Mucosa of rectum (tissue), 2 donors: ENCODE measurements around the gene B3GALNT1.

Experiments
- H3K27ac ChIP-seq, 2 donors: one replicate each; pipeline ENCODE4 v1.7.0; 2013; ENCODE audit warnings: inconsistent platforms in 2 of 2, low read depth in 2 of 2, low read length in 2 of 2
- H3K27me3 ChIP-seq, 2 donors: one replicate each; pipeline ENCODE4 v1.7.0; 2013; ENCODE audit warnings: low read length in 2 of 2; ENCODE audit not compliant: control insufficient read depth in 2 of 2, insufficient read depth in 2 of 2
- H3K36me3 ChIP-seq, 2 donors: one replicate each; pipeline ENCODE4 v1.7.0; 2013; ENCODE audit warnings: low read length in 2 of 2; ENCODE audit not compliant: control insufficient read depth in 2 of 2, insufficient read depth in 2 of 2
- H3K4me1 ChIP-seq, 2 donors: one replicate each; pipeline ENCODE4 v1.7.0; 2013; ENCODE audit warnings: low read length in 2 of 2, mild to moderate bottlenecking in 1 of 2; ENCODE audit not compliant: control insufficient read depth in 2 of 2, insufficient read depth in 2 of 2
- H3K4me3 ChIP-seq, 2 donors: one replicate each; pipeline ENCODE4 v1.7.0; 2013; ENCODE audit warnings: low read length in 2 of 2
- H3K9ac ChIP-seq, 2 donors: one replicate each; pipeline ENCODE4 v1.7.0; 2013; ENCODE audit warnings: low read length in 2 of 2, low read depth in 1 of 2, mild to moderate bottlenecking in 1 of 2
- H3K9me3 ChIP-seq, 2 donors: one replicate each; pipeline ENCODE4 v1.7.0; 2013; ENCODE audit warnings: low read length in 2 of 2; ENCODE audit not compliant: control insufficient read depth in 2 of 2
- donor health status: healthy.
- donor health status: Normal muscosa, but diverticular disease.

Gene B3GALNT1

DNA sequence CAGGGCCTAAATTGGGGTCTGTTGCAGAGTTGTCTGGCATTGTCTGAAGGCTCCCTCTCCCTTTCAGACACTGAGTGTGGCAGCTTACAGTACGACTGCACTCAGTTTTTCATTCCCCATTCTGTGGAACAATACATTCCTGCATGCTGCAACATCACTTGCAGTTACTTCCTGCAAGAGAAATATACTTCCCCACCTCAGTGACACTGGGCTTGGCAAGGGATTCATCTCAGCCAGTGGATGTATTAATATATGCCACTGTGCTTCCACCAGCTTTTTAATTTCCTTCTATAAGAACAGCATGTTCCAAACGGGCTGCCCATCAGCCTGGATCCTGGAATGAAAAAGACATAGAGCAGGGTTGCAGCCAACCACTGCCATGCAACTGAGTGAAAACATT, 23.1 kb downstream of the B3GALNT1 start:
- Histone ChIP-seq H3K27ac (no peak overlapping the region), H3K9me3 (no peaks in the 10 kb centered on the region), H3K4me3 (no peak overlapping the region), H3K9ac (no peak overlapping the region), H3K4me1 (no peaks in the 10 kb centered on the region), H3K36me3 (no peaks in the 10 kb centered on the region), H3K27me3 (no peaks in the 10 kb centered on the region)

GRCh38 chr3:161081633-161082032, 23.5 kb downstream of the B3GALNT1 start:
- Histone ChIP-seq H3K9ac (no peak overlapping the region), H3K27ac (no peak overlapping the region), H3K4me3 (no peak overlapping the region), H3K36me3 (no peaks in the 10 kb centered on the region), H3K9me3 (no peaks in the 10 kb centered on the region), H3K4me1 (no peaks in the 10 kb centered on the region), H3K27me3 (no peaks in the 10 kb centered on the region)

GRCh38 chr3:161073181-161073580, 32.0 kb downstream of the B3GALNT1 start:
- no peak overlapping the region for H3K27ac ChIP-seq
- H3K36me3 ChIP-seq = no peaks in the 10 kb centered on the region
- H3K4me1 ChIP-seq = no peaks in the 10 kb centered on the region
- H3K27me3 ChIP-seq = no peaks in the 10 kb centered on the region
- H3K9me3 ChIP-seq = no peaks in the 10 kb centered on the region
- no peak overlapping the region for H3K9ac ChIP-seq
- no peak overlapping the region for H3K4me3 ChIP-seq

DNA sequence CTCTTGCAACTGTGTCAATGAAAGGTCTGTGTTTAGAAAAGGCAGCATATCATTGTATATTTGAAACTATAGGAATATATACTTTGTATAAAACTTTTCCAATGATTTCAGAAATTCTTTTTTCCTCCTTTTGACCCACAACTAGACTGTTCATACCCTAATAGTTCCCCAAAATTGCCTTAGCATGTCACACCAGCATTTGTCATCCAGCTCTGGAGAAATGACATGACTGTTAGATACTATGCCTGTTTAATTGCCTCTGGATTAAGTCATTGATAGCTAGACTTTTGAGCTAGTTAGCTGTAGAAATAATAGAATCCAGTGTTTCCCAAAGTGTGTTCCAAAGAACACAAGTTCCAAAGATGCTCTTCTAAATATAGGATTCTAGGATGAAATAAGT, 32.4 kb downstream of the B3GALNT1 start:
- H3K9ac ChIP-seq = no peak overlapping the region
- H3K27ac ChIP-seq = no peak overlapping the region
- no peaks in the 10 kb centered on the region for H3K27me3 ChIP-seq
- no peaks in the 10 kb centered on the region for H3K4me1 ChIP-seq
- no peaks in the 10 kb centered on the region for H3K36me3 ChIP-seq
- no peak overlapping the region for H3K4me3 ChIP-seq
- no peaks in the 10 kb centered on the region for H3K9me3 ChIP-seq

DNA sequence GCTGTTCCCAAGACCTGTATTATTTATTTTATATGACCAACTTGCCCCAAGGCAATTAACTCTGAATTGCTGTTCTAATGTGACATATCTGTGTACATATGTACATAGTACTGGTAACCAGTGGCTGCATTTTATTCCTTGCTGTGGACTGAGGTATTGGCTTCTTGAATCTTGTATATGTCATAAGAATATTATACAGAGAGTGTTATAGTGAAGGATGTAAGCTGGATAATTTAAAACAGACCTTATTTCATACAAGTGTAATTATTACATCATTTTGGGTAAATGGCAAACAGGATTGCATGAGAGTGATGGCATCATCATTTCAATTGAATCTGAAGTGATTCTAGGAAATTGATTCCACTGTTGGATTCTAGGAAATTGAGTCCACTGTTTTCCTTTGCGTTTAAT, 32.9 kb downstream of the B3GALNT1 start:
- Histone ChIP-seq H3K27ac (no peak overlapping the region), H3K4me1 (no peaks in the 10 kb centered on the region), H3K27me3 (no peaks in the 10 kb centered on the region), H3K9me3 (no peaks in the 10 kb centered on the region), H3K9ac (no peak overlapping the region), H3K36me3 (no peaks in the 10 kb centered on the region), H3K4me3 (no peak overlapping the region)

- Histone ChIP-seq H3K36me3 (no peaks in the 10 kb centered on the region), H3K27me3 (no peaks in the 10 kb centered on the region), H3K9me3 (no peaks in the 10 kb centered on the region), H3K4me1 (no peaks in the 10 kb centered on the region), H3K9ac (no peak overlapping the region), H3K27ac (no peak overlapping the region), H3K4me3 (no peak overlapping the region)
Measured at GRCh38 chr3:161070980-161071663, 34.0 kb downstream of the B3GALNT1 start.

GRCh38 chr3:161070252-161070930, 34.8 kb downstream of the B3GALNT1 start:
- peaks cover 0 to 3% of the 10 kb centered on the region in 2 donors for H3K36me3 ChIP-seq
- H3K4me3 ChIP-seq = no peak overlapping the region
- no peaks in the 10 kb centered on the region for H3K9me3 ChIP-seq
- no peak overlapping the region for H3K9ac ChIP-seq
- no peak overlapping the region for H3K27ac ChIP-seq
- no peaks in the 10 kb centered on the region for H3K4me1 ChIP-seq
- H3K27me3 ChIP-seq = no peaks in the 10 kb centered on the region

DNA sequence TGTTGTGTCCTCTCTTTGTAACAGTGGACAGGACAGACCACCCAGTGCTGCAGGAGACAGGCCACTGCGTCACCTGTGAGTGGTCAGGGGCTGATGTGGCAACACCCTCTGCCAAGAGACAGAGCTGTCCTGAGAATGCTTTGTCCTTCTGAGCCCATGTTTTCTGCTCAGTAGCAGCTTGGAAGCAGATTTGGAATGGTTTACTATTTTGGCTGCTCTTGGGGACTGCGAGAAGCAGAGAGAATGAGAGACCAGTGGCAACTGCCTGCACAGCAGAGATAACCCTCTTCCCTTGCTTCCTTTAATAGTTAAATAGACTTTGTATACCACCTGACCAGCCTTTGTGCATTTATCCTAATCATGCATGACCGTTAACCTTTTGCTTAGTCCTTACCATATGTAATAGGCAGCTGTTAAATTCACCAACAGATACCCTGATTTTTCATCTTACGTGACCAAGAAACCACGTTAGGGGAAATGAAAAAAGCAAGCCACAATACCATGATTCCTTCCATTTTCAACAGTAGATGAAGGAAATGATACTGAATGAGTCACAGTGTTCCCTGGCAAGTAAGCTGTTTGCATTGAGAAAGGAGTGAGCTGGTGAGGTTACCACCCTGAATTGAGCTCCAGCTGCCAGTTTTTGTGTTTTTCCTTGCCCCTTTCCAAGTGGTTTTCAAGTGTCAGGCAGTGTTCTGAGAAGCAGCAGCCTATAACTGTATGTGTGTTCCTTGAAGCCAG, 35.5 kb downstream of the B3GALNT1 start:
- Histone ChIP-seq H3K36me3 (peaks cover 0 to 3% of the 10 kb centered on the region in 2 donors), H3K9ac (no peak overlapping the region), H3K27me3 (no peaks in the 10 kb centered on the region), H3K9me3 (no peaks in the 10 kb centered on the region), H3K4me1 (no peaks in the 10 kb centered on the region), H3K27ac (no peak overlapping the region), H3K4me3 (no peak overlapping the region)

DNA sequence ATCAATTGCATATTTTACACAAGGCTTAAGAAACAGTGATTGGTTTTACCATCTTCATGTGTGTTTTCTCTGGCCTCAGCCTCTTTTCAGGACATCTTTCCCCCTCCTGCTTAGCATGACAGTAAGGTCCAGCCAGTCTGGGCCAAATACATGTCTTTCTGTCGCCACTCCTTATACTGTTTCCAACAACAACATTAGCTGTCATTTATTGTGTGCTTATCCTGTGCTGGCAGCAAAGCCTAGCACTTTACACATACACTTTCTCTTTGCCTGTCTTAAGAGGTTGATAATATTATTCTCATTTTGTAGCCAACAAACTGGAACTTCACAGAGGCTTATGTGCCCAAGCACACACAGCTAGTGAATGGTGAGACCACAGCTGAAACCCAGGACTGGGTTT, 37.8 kb downstream of the B3GALNT1 start:
- no peak overlapping the region for H3K4me3 ChIP-seq
- peaks cover 0 to 3% of the 10 kb centered on the region in 2 donors for H3K36me3 ChIP-seq
- H3K4me1 ChIP-seq = no peaks in the 10 kb centered on the region
- H3K9ac ChIP-seq = no peak overlapping the region
- no peak overlapping the region for H3K27ac ChIP-seq
- no peaks in the 10 kb centered on the region for H3K27me3 ChIP-seq
- no peaks in the 10 kb centered on the region for H3K9me3 ChIP-seq

DNA sequence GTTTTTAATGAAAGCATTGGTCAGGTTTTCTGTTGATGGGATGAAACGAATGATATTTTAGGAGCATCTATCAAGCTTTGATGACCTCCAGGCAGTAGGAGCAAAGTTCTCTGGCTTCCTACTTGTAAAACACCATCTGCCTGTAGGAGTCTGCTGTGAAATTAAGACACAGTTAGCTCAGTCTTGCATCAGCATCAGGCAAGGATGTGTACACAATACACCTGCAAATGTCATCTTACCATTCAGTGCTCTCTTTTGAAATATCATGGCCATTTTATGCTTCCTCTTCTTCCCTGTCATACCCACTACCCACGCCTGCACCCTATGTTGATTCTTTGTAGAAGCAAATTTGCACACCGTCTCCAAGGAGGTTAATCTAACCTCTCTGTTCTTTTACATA, 38.2 kb downstream of the B3GALNT1 start:
- Histone ChIP-seq H3K4me3 (no peak overlapping the region), H3K27ac (no peak overlapping the region), H3K9me3 (no peaks in the 10 kb centered on the region)

More for the DNA sequence above, 38.2 kb downstream of the B3GALNT1 start:
- Histone ChIP-seq H3K36me3 (peaks cover 0 to 3% of the 10 kb centered on the region in 2 donors), H3K9ac (no peak overlapping the region), H3K4me1 (no peaks in the 10 kb centered on the region), H3K27me3 (no peaks in the 10 kb centered on the region)
